Measurements from ENCODE around the gene CPEB2.

DNA sequence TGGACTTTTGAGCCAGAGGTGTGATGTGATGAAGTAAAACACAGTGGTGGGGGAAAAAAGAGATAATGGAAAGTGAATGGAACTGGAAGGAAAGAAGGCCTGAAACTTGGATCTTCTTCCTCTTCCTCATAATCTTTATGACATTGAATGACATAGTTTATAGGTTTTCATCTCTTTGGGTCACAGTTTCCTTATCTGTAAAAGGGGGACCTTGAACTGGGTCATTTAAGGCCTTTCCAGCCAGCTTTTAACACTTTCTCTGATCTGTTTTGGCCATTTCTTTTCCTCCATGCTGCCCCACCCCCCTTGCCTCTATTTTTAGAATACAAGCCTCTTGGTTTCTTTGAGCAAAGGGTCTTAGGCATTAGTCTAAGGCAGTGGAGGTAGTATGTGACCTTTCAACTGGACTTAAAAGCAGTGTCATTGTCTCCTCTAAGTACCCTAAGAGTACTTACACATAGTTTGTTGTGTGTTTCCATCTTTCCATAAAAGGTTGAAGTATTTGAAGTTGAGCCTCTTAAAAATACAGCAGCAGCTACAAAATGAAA lies 7.8 kb downstream of the CPEB2 start:
- TF ChIP-seq, protein P1, sequence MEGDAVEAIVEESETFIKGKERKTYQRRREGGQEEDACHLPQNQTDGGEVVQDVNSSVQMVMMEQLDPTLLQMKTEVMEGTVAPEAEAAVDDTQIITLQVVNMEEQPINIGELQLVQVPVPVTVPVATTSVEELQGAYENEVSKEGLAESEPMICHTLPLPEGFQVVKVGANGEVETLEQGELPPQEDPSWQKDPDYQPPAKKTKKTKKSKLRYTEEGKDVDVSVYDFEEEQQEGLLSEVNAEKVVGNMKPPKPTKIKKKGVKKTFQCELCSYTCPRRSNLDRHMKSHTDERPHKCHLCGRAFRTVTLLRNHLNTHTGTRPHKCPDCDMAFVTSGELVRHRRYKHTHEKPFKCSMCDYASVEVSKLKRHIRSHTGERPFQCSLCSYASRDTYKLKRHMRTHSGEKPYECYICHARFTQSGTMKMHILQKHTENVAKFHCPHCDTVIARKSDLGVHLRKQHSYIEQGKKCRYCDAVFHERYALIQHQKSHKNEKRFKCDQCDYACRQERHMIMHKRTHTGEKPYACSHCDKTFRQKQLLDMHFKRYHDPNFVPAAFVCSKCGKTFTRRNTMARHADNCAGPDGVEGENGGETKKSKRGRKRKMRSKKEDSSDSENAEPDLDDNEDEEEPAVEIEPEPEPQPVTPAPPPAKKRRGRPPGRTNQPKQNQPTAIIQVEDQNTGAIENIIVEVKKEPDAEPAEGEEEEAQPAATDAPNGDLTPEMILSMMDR (IDR thresholded peaks at IDR 0.05; ENCODE audit: low read depth, low read length, poor library complexity, severe bottlenecking), result no peak
- no peak for TF ChIP-seq EZH2phosphoT487 (IDR thresholded peaks at IDR 0.05; ENCODE audit: borderline replicate concordance, low read length)
